Panc1 (cell line): ENCODE results near the gene SIAH1. TPM values are rescaled to one million over a fixed set of nuclear protein-coding genes. Genes with fewer than 3 reads are reported as not detected.
"Not testable (repeated sequence)": the region's sequence is repeated elsewhere in the genome, so short reads cannot be mapped to it uniquely, and the experiment has no call there.

ENCODE experiments used
- ATAC-seq: fragments of 200-7000 bp; cut with Tn5 transposase; 2 replicates; pipeline ENCODE4 v1.9.1; 2020; ENCODE audit warnings: mild to moderate bottlenecking, moderate library complexity
- BruUV-seq: library from RNA; stranded (reverse); fragments of 400-500 nt; replicated peaks from 2 replicates; lab custom pipeline; 2021; lab: Mats Ljungman, UMichigan
- CTCF ChIA-PET: fragments of 300-600 bp; sonication (Branson Sonifier 250); formaldehyde crosslinking; loops from one replicate; lab custom pipeline; 2022; ENCODE audit warnings: antibody characterized with exemption; lab: Charles Lee
- POLR2A ChIA-PET: fragments of 300-600 bp; sonication (Branson Sonifier 250); formaldehyde crosslinking; loops from one replicate; lab custom pipeline; 2022; ENCODE audit warnings: antibody characterized with exemption; lab: Charles Lee
- DNase-seq: peaks from one replicate; pipeline ENCODE4 v3.0.0-alpha.2; 2010; ENCODE audit warnings: low read depth, low spot score
- H3K27ac ChIP-seq: 2 replicates; pipeline ENCODE4 v1.5.1; 2011; ENCODE audit warnings: mild to moderate bottlenecking, low read length, inconsistent platforms
- H3K27me3 ChIP-seq: fragments of 200-500 bp; sonication (Bioruptor generic); 2 replicates; pipeline ENCODE4 v1.6.0; 2014; ENCODE audit warnings: low read length, inconsistent platforms; ENCODE audit not compliant: control insufficient read depth, insufficient read depth
- H3K36me3 ChIP-seq: fragments of 200-500 bp; sonication (Bioruptor generic); 2 replicates; pipeline ENCODE4 v1.5.1; 2014; ENCODE audit warnings: inconsistent platforms, mild to moderate bottlenecking, low read length, moderate library complexity; ENCODE audit not compliant: control insufficient read depth, insufficient read depth
- H3K4me1 ChIP-seq: 2 replicates; pipeline ENCODE4 v1.5.1; 2011; ENCODE audit warnings: inconsistent platforms, mild to moderate bottlenecking, low read length, moderate library complexity; ENCODE audit not compliant: control insufficient read depth, insufficient read depth
- H3K4me3 ChIP-seq, 2 experiments: 2 replicates each; pipeline ENCODE4 v1.5.1; 2011 to 2012; ENCODE audit warnings: low read depth in 2 of 2, low read length in 2 of 2, mild to moderate bottlenecking in 2 of 2, inconsistent platforms in 1 of 2, moderate library complexity in 1 of 2
- H3K9me3 ChIP-seq: fragments of 200-500 bp; sonication (Bioruptor generic); 2 replicates; pipeline ENCODE4 v1.5.1; 2014; ENCODE audit warnings: low read depth, mild to moderate bottlenecking, inconsistent platforms, low read length, moderate library complexity; ENCODE audit not compliant: control insufficient read depth, insufficient read depth
- CTCF ChIP-seq: fragments of 450-650 bp; IDR thresholded peaks from 2 replicates; pipeline ENCODE4 v1.5.1; 2017; ENCODE audit warnings: mild to moderate bottlenecking
- POLR2AphosphoS5 ChIP-seq: IDR thresholded peaks from 2 replicates; pipeline ENCODE4 v1.6.1; 2012; ENCODE audit warnings: mild to moderate bottlenecking, low read depth, low read length, moderate library complexity
- SIN3A ChIP-seq: IDR thresholded peaks from 2 replicates; pipeline ENCODE4 v1.6.1; 2012; ENCODE audit warnings: low read depth, mild to moderate bottlenecking, low read length, moderate library complexity, borderline replicate concordance; ENCODE audit not compliant: insufficient read depth
- TCF7L2 ChIP-seq: IDR thresholded peaks from 2 replicates; pipeline ENCODE4 v1.6.1; 2011; ENCODE audit warnings: mild to moderate bottlenecking, low read depth, low read length, inconsistent platforms
- in situ Hi-C: cut with HindIII; loops from 2 replicates; pipeline ENCODE4 v1.10.0; 2016; ENCODE audit warnings: low sequenced_read_pairs, low pct_unique_long_range_greater_than_20kb
- intact Hi-C: fragments of 100-400 bp; cut with micrococcal nuclease; formaldehyde crosslinking; loops from one replicate; pipeline ENCODE4 v1.10.0; 2022; ENCODE audit not compliant: unreplicated experiment
- total RNA-seq: library from RNA; stranded (reverse); gene quantifications from one replicate; pipeline ENCODE4 v1.2.1, GENCODE V29; 2021; ENCODE audit not compliant: unreplicated experiment
- TF ChIP-seq, protein P1 (sequence below), 2 experiments: IDR thresholded peaks; 2 replicates each; pipeline ENCODE4 v1.6.1; 2011 to 2012; ENCODE audit warnings: low read depth in 2 of 2, control low read depth in 1 of 2, low read length in 1 of 2, mild to moderate bottlenecking in 1 of 2, moderate library complexity in 1 of 2; ENCODE audit not compliant: insufficient read depth in 1 of 2

Gene SIAH1
- total RNA-seq, 1 experiment from 2014 or later: 18.8 TPM

DNA sequence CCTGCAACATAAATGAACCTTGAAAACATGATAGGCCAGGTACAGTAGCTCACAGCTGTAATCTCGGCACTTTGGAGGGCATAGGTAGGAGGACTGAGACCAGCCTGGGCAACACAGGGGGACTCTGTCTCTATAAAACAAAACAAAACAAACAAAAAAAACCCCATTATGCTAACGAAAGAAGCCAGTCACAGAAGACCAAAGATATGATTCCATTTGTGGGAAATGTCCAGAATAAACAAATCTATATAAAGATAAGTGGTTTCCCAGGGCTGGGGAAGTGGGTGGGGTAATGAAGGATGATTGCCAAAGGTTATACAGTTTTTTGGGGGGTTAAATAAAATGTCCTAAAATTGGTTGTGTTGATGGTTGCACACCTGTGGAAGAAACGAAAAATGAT lies 36.5 kb upstream of the SIAH1 start:
- ATAC-seq: no peak
- DNase-seq: no peak
- Histone ChIP-seq H3K27me3 (no peaks in the 10 kb centered on the region), H3K36me3 (no peaks in the 10 kb centered on the region), H3K9me3 (no peaks in the 10 kb centered on the region), H3K27ac (no peak overlapping the region), H3K4me1 (no peaks in the 10 kb centered on the region), H3K4me3 (no peak overlapping the region)
- no TSS peak for BruUV-seq
- ChIA-PET POLR2A (no interaction called here), CTCF (interaction anchor here (1.4 kb wide), 1 partner anchor 201 kb away, joined by 5 read pairs; no protein-coding TSS in a partner anchor)
- intact Hi-C loops: no loop called here
- no peak for TF ChIP-seq TCF7L2
- TF ChIP-seq, protein P1, sequence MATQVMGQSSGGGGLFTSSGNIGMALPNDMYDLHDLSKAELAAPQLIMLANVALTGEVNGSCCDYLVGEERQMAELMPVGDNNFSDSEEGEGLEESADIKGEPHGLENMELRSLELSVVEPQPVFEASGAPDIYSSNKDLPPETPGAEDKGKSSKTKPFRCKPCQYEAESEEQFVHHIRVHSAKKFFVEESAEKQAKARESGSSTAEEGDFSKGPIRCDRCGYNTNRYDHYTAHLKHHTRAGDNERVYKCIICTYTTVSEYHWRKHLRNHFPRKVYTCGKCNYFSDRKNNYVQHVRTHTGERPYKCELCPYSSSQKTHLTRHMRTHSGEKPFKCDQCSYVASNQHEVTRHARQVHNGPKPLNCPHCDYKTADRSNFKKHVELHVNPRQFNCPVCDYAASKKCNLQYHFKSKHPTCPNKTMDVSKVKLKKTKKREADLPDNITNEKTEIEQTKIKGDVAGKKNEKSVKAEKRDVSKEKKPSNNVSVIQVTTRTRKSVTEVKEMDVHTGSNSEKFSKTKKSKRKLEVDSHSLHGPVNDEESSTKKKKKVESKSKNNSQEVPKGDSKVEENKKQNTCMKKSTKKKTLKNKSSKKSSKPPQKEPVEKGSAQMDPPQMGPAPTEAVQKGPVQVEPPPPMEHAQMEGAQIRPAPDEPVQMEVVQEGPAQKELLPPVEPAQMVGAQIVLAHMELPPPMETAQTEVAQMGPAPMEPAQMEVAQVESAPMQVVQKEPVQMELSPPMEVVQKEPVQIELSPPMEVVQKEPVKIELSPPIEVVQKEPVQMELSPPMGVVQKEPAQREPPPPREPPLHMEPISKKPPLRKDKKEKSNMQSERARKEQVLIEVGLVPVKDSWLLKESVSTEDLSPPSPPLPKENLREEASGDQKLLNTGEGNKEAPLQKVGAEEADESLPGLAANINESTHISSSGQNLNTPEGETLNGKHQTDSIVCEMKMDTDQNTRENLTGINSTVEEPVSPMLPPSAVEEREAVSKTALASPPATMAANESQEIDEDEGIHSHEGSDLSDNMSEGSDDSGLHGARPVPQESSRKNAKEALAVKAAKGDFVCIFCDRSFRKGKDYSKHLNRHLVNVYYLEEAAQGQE (IDR thresholded peaks at IDR 0.05; ENCODE audit: insufficient read depth in 1 of 2, low read depth in 2 of 2, low read length in 1 of 2): no peak
- no peak for TF ChIP-seq POLR2AphosphoS5
- no peak for TF ChIP-seq SIN3A
- no peak for TF ChIP-seq CTCF
- in situ Hi-C loops: no loop called here

GRCh38 chr16:48420437-48420836 lies 35.2 kb upstream of the SIAH1 start:
- in situ Hi-C loops: no loop called here
- Histone ChIP-seq H3K27me3 (no peaks in the 10 kb centered on the region), H3K27ac (no peak overlapping the region), H3K36me3 (no peaks in the 10 kb centered on the region), H3K4me3 (no peak overlapping the region), H3K4me1 (no peaks in the 10 kb centered on the region), H3K9me3 (no peaks in the 10 kb centered on the region)
- intact Hi-C loops: no loop called here
- BruUV-seq: no TSS peak
- DNase-seq (no peak), ATAC-seq (no peak)
- CTCF ChIA-PET: interaction anchor here (1.4 kb wide), 1 partner anchor 203 kb away, joined by 5 read pairs; no protein-coding TSS in a partner anchor
- POLR2A ChIA-PET: no interaction called here
- TF ChIP-seq, protein P1 (IDR thresholded peaks at IDR 0.05; ENCODE audit: insufficient read depth in 1 of 2, low read depth in 2 of 2, low read length in 1 of 2): no peak
- no peak for TF ChIP-seq TCF7L2
- no peak for TF ChIP-seq POLR2AphosphoS5
- no peak for TF ChIP-seq CTCF
- no peak for TF ChIP-seq SIN3A

- H3K27ac ChIP-seq, intact Hi-C loops, H3K36me3 ChIP-seq, BruUV-seq, CTCF ChIA-PET, ATAC-seq, H3K9me3 ChIP-seq, H3K4me3 ChIP-seq, H3K4me1 ChIP-seq, H3K27me3 ChIP-seq, POLR2A ChIA-PET, in situ Hi-C loops, DNase-seq: not testable (repeated sequence)
These were observed 31.4 kb upstream of the SIAH1 start for GRCh38 chr16:48416617-48417016.
